ENCODE measurements around the gene SPATA6L.
"Not testable (repeated sequence)": the region's sequence is repeated elsewhere in the genome, so short reads cannot be mapped to it uniquely, and the experiment has no call there.

The SPATA6L gene

GRCh38 chr9:4674783-4675182 lies 8.5 kb upstream of the SPATA6L start:
- DNase-seq = no peak

GRCh38 chr9:4671737-4672136 lies 5.5 kb upstream of the SPATA6L start:
- no peak for DNase-seq

GRCh38 chr9:4670591-4670990 lies 4.3 kb upstream of the SPATA6L start:
- DNase-seq = no peak

- no peak for DNase-seq
Observed at GRCh38 chr9:4669890-4670289, 3.6 kb upstream of the SPATA6L start.

- DNase-seq = no peak
Observed at GRCh38 chr9:4668604-4669003, 2.3 kb upstream of the SPATA6L start.

- no peak for DNase-seq
Observed at GRCh38 chr9:4667681-4668080, 1.4 kb upstream of the SPATA6L start.

- no peak for DNase-seq
Observed at GRCh38 chr9:4665357-4665756, 923 bp downstream of the SPATA6L start.

GRCh38 chr9:4663956-4664355 lies 2.3 kb downstream of the SPATA6L start:
- DNase-seq = no peak

GRCh38 chr9:4662989-4663792 lies 3.1 kb downstream of the SPATA6L start:
- DNase-seq = no peak

GRCh38 chr9:4662108-4662988 lies 3.9 kb downstream of the SPATA6L start, which contains the start of gene PLPP6:
Gene PLPP6, plus strand, starts transcription at chr9:4662294. Its CDS starts 82 bp downstream, at chr9:4662376.
- DNase-seq = peak; percentile 26

GRCh38 chr9:4661611-4662010 lies 4.7 kb downstream of the SPATA6L start:
- DNase-seq = no peak

- no peak for DNase-seq
Observed at GRCh38 chr9:4661165-4661564, 5.1 kb downstream of the SPATA6L start.

GRCh38 chr9:4660665-4661064 lies 5.6 kb downstream of the SPATA6L start:
- not testable (repeated sequence) for DNase-seq

GRCh38 chr9:4657426-4658159 lies 8.7 kb downstream of the SPATA6L start:
- no peak for DNase-seq

GRCh38 chr9:4656621-4657020 lies 9.7 kb downstream of the SPATA6L start:
- no peak for DNase-seq

- not testable (repeated sequence) for DNase-seq
Observed at GRCh38 chr9:4656196-4656595, 10.1 kb downstream of the SPATA6L start.

- DNase-seq = no peak
Observed at GRCh38 chr9:4654538-4654937, 11.7 kb downstream of the SPATA6L start.

- no peak for DNase-seq
Observed at GRCh38 chr9:4654084-4654483, 12.2 kb downstream of the SPATA6L start.

GRCh38 chr9:4642351-4642750 lies 23.9 kb downstream of the SPATA6L start:
- DNase-seq = no peak

GRCh38 chr9:4640027-4640426 lies 26.3 kb downstream of the SPATA6L start:
- no peak for DNase-seq

- DNase-seq = no peak
Observed at GRCh38 chr9:4639420-4639819, 26.9 kb downstream of the SPATA6L start.

GRCh38 chr9:4638968-4639367 lies 27.3 kb downstream of the SPATA6L start:
- DNase-seq = no peak

GRCh38 chr9:4630836-4631235 lies 35.4 kb downstream of the SPATA6L start:
- DNase-seq = no peak

All from NCI-H524 treated with DMSO at 0.1 percent for 48 hours (cell line).